A549 (cell line): Measurements from ENCODE around the gene GPR153. TPM values are rescaled to one million over a fixed set of nuclear protein-coding genes. Genes with fewer than 3 reads are reported as not detected.
A peak's percentile ranks its signal among the peaks of the same experiment; 100 is the strongest.

ENCODE experiments used
- ATAC-seq, 2 experiments: fragments of 200-7000 bp in 1 of 2; fragments of >200 bp in 1 of 2; cut with Nextera tagmentation in 1 of 2; cut with Tn5 transposase in 1 of 2; 3 replicates each; pipeline versions ENCODE4 v1.8.0 to v1.9.1; 2018 to 2020; ENCODE audit warnings: mild to moderate bottlenecking in 1 of 2, moderate library complexity in 1 of 2
- CTCF ChIA-PET: fragments of 300-600 bp; sonication (Branson Sonifier 250); formaldehyde crosslinking; extraction: SDS; loops from one replicate; lab custom pipeline; 2021; ENCODE audit warnings: antibody characterized with exemption, inconsistent platforms; lab: Yijun Ruan, JAX
- POLR2A ChIA-PET: fragments of 350-600 bp; formaldehyde crosslinking; extraction: SDS; loops from one replicate; lab custom pipeline; 2021; ENCODE audit warnings: antibody characterized with exemption, inconsistent platforms; lab: Yijun Ruan, JAX
- DNase-seq, 2 experiments: peaks; one replicate each; pipeline versions ENCODE4 v3.0.0 to v3.0.0-alpha.2; 2011 to 2016; ENCODE audit warnings: low read depth in 1 of 2, low spot score in 1 of 2
- FAIRE-seq: peaks from 2 replicates; lab custom pipeline; 2011; peaks lifted over from hg19 to GRCh38; lab: Jason Lieb, UNC
- H3K27ac ChIP-seq, 2 experiments: fragments of >200 bp; sonication (Bioruptor Twin); formaldehyde crosslinking; 3 replicates each; pipeline ENCODE4 v1.5.1; 2016 to 2017
- H3K4me1 ChIP-seq: fragments of >200 bp; sonication (Bioruptor Twin); formaldehyde crosslinking; 3 replicates; pipeline ENCODE4 v1.6.1; 2016
- H3K4me2 ChIP-seq: fragments of >200 bp; sonication (Bioruptor Twin); formaldehyde crosslinking; 3 replicates; pipeline ENCODE4 v1.6.1; 2016
- H3K4me3 ChIP-seq: fragments of >200 bp; sonication (Bioruptor Twin); formaldehyde crosslinking; 3 replicates; pipeline ENCODE4 v1.5.1; 2016
- H3K9me3 ChIP-seq: fragments of >200 bp; sonication (Bioruptor Twin); formaldehyde crosslinking; 3 replicates; pipeline ENCODE4 v1.6.1; 2016
- BHLHE40 ChIP-seq: IDR thresholded peaks from 2 replicates; pipeline ENCODE4 v1.6.1; 2012; ENCODE audit warnings: low read depth, low read length, inconsistent platforms
- CBX2 ChIP-seq: fragments of 200-600 bp; sonication (generic); IDR thresholded peaks from 2 replicates; pipeline ENCODE4 v1.6.1; 2016; ENCODE audit warnings: low read depth, mild to moderate bottlenecking, borderline replicate concordance
- CBX8 ChIP-seq: fragments of 200-600 bp; sonication (generic); IDR thresholded peaks from 2 replicates; pipeline ENCODE4 v1.6.1; 2016
- EHF ChIP-seq: fragments of 250-450 bp; sonication (Bioruptor Pico); IDR thresholded peaks from 2 replicates; pipeline ENCODE4 v1.5.0; 2020; ENCODE audit warnings: mild to moderate bottlenecking
- EHMT2 ChIP-seq: fragments of 200-600 bp; sonication (generic); IDR thresholded peaks from 2 replicates; pipeline ENCODE4 v1.6.1; 2016; ENCODE audit warnings: antibody characterized with exemption, low read depth, mild to moderate bottlenecking, moderate library complexity
- FOXS1 ChIP-seq: fragments of 250-450 bp; sonication (Bioruptor Pico); IDR thresholded peaks from 2 replicates; pipeline ENCODE4 v1.5.0; 2020; ENCODE audit warnings: mild to moderate bottlenecking, moderate library complexity
- GATA3 ChIP-seq: IDR thresholded peaks from 2 replicates; pipeline ENCODE4 v1.6.1; 2012; ENCODE audit warnings: borderline replicate concordance
- HOXA7 ChIP-seq: fragments of 250-450 bp; sonication (Bioruptor Pico); IDR thresholded peaks from 2 replicates; pipeline ENCODE4 v1.5.0; 2020; ENCODE audit warnings: mild to moderate bottlenecking, moderate library complexity
- HOXB13 ChIP-seq: fragments of 250-450 bp; sonication (Bioruptor Pico); IDR thresholded peaks from 2 replicates; pipeline ENCODE4 v1.5.0; 2020; ENCODE audit warnings: low read depth, mild to moderate bottlenecking, moderate library complexity
- HOXB5 ChIP-seq: fragments of 250-450 bp; sonication (Bioruptor Pico); IDR thresholded peaks from 2 replicates; pipeline ENCODE4 v1.5.0; 2020; ENCODE audit warnings: mild to moderate bottlenecking, moderate library complexity
- JUN ChIP-seq, 2 experiments: fragments of >200 bp; sonication (Bioruptor Twin); formaldehyde crosslinking; IDR thresholded peaks; 2 replicates in 1 of 2; 3 replicates in 1 of 2; pipeline ENCODE4 v1.6.1; 2016 to 2017
- JUNB ChIP-seq: fragments of >200 bp; sonication (Bioruptor Twin); formaldehyde crosslinking; IDR thresholded peaks from 2 replicates; pipeline ENCODE4 v1.6.1; 2016
- KDM1A ChIP-seq: fragments of 200-600 bp; sonication (generic); IDR thresholded peaks from 2 replicates; pipeline ENCODE4 v1.6.1; 2016; ENCODE audit warnings: low read depth, mild to moderate bottlenecking
- MAFK ChIP-seq: fragments of 450-650 bp; IDR thresholded peaks from 2 replicates; pipeline ENCODE4 v1.6.1; 2014; ENCODE audit not compliant: partially characterized antibody
- MYC ChIP-seq: IDR thresholded peaks from 2 replicates; pipeline ENCODE4 v1.6.1; 2012; ENCODE audit warnings: mild to moderate bottlenecking, inconsistent platforms, low read length, improper control_type of control experiment, borderline replicate concordance
- PHF8 ChIP-seq: fragments of 200-600 bp; sonication (generic); IDR thresholded peaks from 2 replicates; pipeline ENCODE4 v1.6.1; 2016; ENCODE audit warnings: low read depth, mild to moderate bottlenecking, antibody characterized with exemption, moderate library complexity, borderline replicate concordance
- POLR2A ChIP-seq: IDR thresholded peaks from 2 replicates; pipeline ENCODE4 v1.6.1; 2012; ENCODE audit warnings: mild to moderate bottlenecking, low read length
- RAD21 ChIP-seq, 2 experiments: fragments of >200 bp in 1 of 2; sonication (Bioruptor Twin) in 1 of 2; formaldehyde crosslinking in 1 of 2; IDR thresholded peaks in 1 of 2; conservative IDR thresholded peaks in 1 of 2; 2 replicates in 1 of 2; 3 replicates in 1 of 2; pipeline ENCODE4 v1.6.1; 2012 to 2018; ENCODE audit warnings: inconsistent platforms in 1 of 2
- SREBF2 ChIP-seq: fragments of 450-650 bp; IDR thresholded peaks from 2 replicates; pipeline ENCODE4 v1.6.1; 2014; ENCODE audit warnings: mild to moderate bottlenecking, moderate library complexity
- TP53 ChIP-seq: fragments of 250-450 bp; sonication (Bioruptor Pico); IDR thresholded peaks from 2 replicates; pipeline ENCODE4 v1.5.0; 2021; ENCODE audit warnings: mild to moderate bottlenecking, moderate library complexity
- ZC3H11A ChIP-seq: fragments of 450-650 bp; IDR thresholded peaks from 2 replicates; pipeline ENCODE4 v1.6.1; 2014; ENCODE audit warnings: antibody characterized with exemption, mild to moderate bottlenecking
- ZFP36 ChIP-seq: fragments of 450-650 bp; IDR thresholded peaks from 2 replicates; pipeline ENCODE4 v1.6.1; 2014; ENCODE audit warnings: borderline replicate concordance; ENCODE audit not compliant: partially characterized antibody
- ZNF302 ChIP-seq: fragments of 250-450 bp; sonication (Bioruptor Pico); IDR thresholded peaks from 2 replicates; pipeline ENCODE4 v1.9.0; 2021; ENCODE audit warnings: inconsistent platforms, mild to moderate bottlenecking, moderate library complexity
- WGBS: methylation state at CpG from one replicate; pipeline ENCODE4 v1.1.6; 2017; ENCODE audit errors: missing lambda C conversion rate; 5-methylcytosine and 5-hydroxymethylcytosine counted together
- polyA plus RNA-seq, 4 experiments: library from polyadenylated mRNA; depleted of rRNA in 3 of 4; stranded (reverse); fragments of >200 nt; fragmentation: RNase III in 1 of 4; extraction: RNeasy Plus Mini Kit Qiagen cat#74134 plus additional on column Dnase treatment in 1 of 4; gene quantifications; 2 replicates in 3 of 4; 3 replicates in 1 of 4; pipeline ENCODE4 v1.2.3, GENCODE V29; 2011 to 2017
- TF ChIP-seq, protein P1 (sequence below): fragments of >200 bp; sonication (Bioruptor Twin); formaldehyde crosslinking; IDR thresholded peaks from 3 replicates; pipeline ENCODE4 v1.6.1; 2016
- TF ChIP-seq, protein P2 (sequence below): IDR thresholded peaks from 2 replicates; pipeline ENCODE4 v1.6.1; 2012
- TF ChIP-seq, protein P3 (sequence below): IDR thresholded peaks from 2 replicates; pipeline ENCODE4 v1.6.1; 2012; ENCODE audit warnings: low read depth, borderline replicate concordance
- TF ChIP-seq, protein P4 (sequence below): fragments of 450-650 bp; IDR thresholded peaks from 2 replicates; pipeline ENCODE4 v1.6.1; 2014; ENCODE audit warnings: antibody characterized with exemption
- TF ChIP-seq, protein P5 (sequence below): IDR thresholded peaks from 2 replicates; pipeline ENCODE4 v1.6.1; 2012
- TF ChIP-seq, protein P6 (sequence below): fragments of 250-450 bp; sonication (Bioruptor Pico); IDR thresholded peaks from 2 replicates; pipeline ENCODE4 v1.5.0; 2021; ENCODE audit warnings: mild to moderate bottlenecking, moderate library complexity, borderline replicate concordance
- TF ChIP-seq, protein P7 (sequence below): fragments of 150-350 bp; IDR thresholded peaks from 2 replicates; pipeline ENCODE4 v1.6.1; 2014; ENCODE audit warnings: low read depth, mild to moderate bottlenecking, low read length

GPR153 gene
- polyA plus RNA-seq, 2 of the 4 experiments (the other 2 are of a cell fraction) = 0.56 to 1.4 TPM

DNA sequence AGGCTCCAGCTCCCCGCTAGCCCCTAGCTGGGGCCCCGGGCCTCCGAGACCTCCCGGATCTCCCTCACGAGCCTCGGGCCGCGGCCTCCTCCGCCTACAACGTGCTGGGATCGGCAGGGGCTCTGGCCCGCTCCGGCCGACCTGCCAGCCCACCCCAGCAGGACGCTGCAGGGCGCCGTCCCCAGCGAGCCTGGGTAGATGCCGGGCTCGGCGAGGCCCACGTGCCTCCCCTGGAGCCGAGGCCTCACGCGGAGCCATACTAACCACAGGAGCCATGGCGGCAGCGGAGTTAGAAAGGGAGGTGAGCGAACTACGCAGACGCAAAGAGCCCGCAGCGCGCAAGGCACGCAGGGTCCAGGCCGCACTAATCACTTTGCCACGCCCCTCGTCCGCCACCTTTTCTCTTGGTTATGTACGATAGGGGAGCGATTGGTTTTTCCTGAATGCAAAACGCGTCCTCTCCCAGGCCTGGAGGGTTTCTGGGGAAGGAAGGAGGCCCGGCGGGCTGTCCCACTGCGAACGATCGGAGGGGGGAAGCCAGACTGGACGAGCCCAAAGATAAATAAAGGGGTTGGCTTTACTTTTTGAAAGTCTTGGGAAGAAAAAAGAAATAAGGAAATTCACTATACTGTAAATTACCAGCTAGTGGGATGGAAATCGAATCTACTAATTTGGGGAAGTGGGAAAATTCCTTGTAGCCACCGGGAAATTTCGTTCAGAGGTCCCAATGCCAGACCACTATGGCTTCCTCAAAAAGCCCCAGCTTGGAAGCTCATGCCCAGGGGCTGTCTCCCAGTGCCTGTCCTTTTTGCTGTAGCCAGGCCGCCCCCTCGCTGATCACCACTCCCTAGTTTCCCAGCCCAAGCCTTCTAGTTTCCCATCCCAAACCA lies 61.4 kb downstream of the GPR153 start, which contains the start of gene RPL22:
TSS of gene RPL22 (minus strand) at position 298 of the 890 bp plus-strand sequence. CDS start at position 276, 22 bp downstream.
- peaks cover 27% of the 10 kb centered on the region for H3K4me1 ChIP-seq
- FAIRE-seq (no peak), ATAC-seq (peak; percentile 98), DNase-seq (peak; percentile 80 to 97)
- POLR2A ChIA-PET = no interaction called here
- peak within 1 kb of the TSS; percentile 96 for H3K4me3 ChIP-seq
- 5% methylated on average over 32 of the region's 53 CpGs for WGBS
- CTCF ChIA-PET = interaction anchor here (0.7 to 3.2 kb wide), 3 partner anchors 11 to 39 kb away, joined by 3 to 9 read pairs (median 3); no protein-coding TSS in a partner anchor
- TF ChIP-seq, protein P1, sequence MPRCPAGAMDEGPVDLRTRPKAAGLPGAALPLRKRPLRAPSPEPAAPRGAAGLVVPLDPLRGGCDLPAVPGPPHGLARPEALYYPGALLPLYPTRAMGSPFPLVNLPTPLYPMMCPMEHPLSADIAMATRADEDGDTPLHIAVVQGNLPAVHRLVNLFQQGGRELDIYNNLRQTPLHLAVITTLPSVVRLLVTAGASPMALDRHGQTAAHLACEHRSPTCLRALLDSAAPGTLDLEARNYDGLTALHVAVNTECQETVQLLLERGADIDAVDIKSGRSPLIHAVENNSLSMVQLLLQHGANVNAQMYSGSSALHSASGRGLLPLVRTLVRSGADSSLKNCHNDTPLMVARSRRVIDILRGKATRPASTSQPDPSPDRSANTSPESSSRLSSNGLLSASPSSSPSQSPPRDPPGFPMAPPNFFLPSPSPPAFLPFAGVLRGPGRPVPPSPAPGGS = 0 out of 3 replicates have a peak, but pooled peaks have one; percentile 35
- no peak for TF ChIP-seq FOXS1 (CRISPR knock-in tag)
- TF ChIP-seq ZNF302 (CRISPR knock-in tag) = no peak
- TF ChIP-seq BHLHE40 = peak; percentile 63; the same call in 1 of the 2 replicates
- no peak for TF ChIP-seq CBX8
- TF ChIP-seq EHF (CRISPR knock-in tag) = no peak
- no peak for TF ChIP-seq EHMT2
- TF ChIP-seq GATA3 = no peak
- no peak for TF ChIP-seq MAFK
- TF ChIP-seq HOXB5 = no peak
- TF ChIP-seq, protein P2, sequence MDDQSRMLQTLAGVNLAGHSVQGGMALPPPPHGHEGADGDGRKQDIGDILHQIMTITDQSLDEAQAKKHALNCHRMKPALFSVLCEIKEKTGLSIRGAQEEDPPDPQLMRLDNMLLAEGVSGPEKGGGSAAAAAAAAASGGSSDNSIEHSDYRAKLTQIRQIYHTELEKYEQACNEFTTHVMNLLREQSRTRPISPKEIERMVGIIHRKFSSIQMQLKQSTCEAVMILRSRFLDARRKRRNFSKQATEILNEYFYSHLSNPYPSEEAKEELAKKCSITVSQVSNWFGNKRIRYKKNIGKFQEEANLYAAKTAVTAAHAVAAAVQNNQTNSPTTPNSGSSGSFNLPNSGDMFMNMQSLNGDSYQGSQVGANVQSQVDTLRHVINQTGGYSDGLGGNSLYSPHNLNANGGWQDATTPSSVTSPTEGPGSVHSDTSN = no peak
- TF ChIP-seq KDM1A = no peak
- TF ChIP-seq, protein P3, sequence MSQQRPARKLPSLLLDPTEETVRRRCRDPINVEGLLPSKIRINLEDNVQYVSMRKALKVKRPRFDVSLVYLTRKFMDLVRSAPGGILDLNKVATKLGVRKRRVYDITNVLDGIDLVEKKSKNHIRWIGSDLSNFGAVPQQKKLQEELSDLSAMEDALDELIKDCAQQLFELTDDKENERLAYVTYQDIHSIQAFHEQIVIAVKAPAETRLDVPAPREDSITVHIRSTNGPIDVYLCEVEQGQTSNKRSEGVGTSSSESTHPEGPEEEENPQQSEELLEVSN = peak; percentile 26; the same call in 1 of the 2 replicates
- TF ChIP-seq TP53 = no peak
- TF ChIP-seq, protein P4, sequence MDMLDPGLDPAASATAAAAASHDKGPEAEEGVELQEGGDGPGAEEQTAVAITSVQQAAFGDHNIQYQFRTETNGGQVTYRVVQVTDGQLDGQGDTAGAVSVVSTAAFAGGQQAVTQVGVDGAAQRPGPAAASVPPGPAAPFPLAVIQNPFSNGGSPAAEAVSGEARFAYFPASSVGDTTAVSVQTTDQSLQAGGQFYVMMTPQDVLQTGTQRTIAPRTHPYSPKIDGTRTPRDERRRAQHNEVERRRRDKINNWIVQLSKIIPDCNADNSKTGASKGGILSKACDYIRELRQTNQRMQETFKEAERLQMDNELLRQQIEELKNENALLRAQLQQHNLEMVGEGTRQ = 0 out of 2 replicates have a peak, but pooled peaks have one; percentile 31
- TF ChIP-seq, protein P5, sequence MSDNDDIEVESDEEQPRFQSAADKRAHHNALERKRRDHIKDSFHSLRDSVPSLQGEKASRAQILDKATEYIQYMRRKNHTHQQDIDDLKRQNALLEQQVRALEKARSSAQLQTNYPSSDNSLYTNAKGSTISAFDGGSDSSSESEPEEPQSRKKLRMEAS = peak; percentile 97
- TF ChIP-seq CBX2 = no peak
- TF ChIP-seq, protein P6, sequence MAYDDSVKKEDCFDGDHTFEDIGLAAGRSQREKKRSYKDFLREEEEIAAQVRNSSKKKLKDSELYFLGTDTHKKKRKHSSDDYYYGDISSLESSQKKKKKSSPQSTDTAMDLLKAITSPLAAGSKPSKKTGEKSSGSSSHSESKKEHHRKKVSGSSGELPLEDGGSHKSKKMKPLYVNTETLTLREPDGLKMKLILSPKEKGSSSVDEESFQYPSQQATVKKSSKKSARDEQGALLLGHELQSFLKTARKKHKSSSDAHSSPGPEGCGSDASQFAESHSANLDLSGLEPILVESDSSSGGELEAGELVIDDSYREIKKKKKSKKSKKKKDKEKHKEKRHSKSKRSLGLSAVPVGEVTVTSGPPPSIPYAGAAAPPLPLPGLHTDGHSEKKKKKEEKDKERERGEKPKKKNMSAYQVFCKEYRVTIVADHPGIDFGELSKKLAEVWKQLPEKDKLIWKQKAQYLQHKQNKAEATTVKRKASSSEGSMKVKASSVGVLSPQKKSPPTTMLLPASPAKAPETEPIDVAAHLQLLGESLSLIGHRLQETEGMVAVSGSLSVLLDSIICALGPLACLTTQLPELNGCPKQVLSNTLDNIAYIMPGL (CRISPR knock-in tag) = no peak
- TF ChIP-seq POLR2A = peak; percentile 89
- TF ChIP-seq, protein P7, sequence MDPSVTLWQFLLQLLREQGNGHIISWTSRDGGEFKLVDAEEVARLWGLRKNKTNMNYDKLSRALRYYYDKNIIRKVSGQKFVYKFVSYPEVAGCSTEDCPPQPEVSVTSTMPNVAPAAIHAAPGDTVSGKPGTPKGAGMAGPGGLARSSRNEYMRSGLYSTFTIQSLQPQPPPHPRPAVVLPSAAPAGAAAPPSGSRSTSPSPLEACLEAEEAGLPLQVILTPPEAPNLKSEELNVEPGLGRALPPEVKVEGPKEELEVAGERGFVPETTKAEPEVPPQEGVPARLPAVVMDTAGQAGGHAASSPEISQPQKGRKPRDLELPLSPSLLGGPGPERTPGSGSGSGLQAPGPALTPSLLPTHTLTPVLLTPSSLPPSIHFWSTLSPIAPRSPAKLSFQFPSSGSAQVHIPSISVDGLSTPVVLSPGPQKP = no peak
- no peak for TF ChIP-seq ZFP36
- peak; percentile 61 to 88 for TF ChIP-seq JUN (IDR thresholded peaks at IDR 0.05)
- no peak for TF ChIP-seq RAD21 (conservative IDR thresholded peaks at IDR 0.05 in 1 of 2, IDR thresholded peaks at IDR 0.05 in 1 of 2)
- peak; percentile 82 for TF ChIP-seq PHF8
- no peak for TF ChIP-seq ZC3H11A
- no peak for TF ChIP-seq SREBF2
- no peak for TF ChIP-seq HOXB13
- TF ChIP-seq HOXA7 (CRISPR knock-in tag) = no peak
- TF ChIP-seq MYC = 0 out of 2 replicates have a peak, but pooled peaks have one; percentile 80
- no peak for TF ChIP-seq JUNB
- peak within 1 kb of the TSS; percentile 98 to 99 for H3K27ac ChIP-seq
- H3K4me2 ChIP-seq = peak within 1 kb of the TSS; percentile 97
- H3K9me3 ChIP-seq = no peaks in the 10 kb centered on the region
